ENCODE measurements around the gene ARHGEF2. TPM values are rescaled to one million over a fixed set of nuclear protein-coding genes. Genes with fewer than 3 reads are reported as not detected.

ARHGEF2 gene
- polyA plus RNA-seq, 2 donors: 15.9 to 26.6 TPM

GRCh38 chr1:155981266-155982088 is 3.1 kb upstream of the ARHGEF2 start:
- peak overlapping the region; percentile 37 to 59 for H3K27ac ChIP-seq (ENCODE audit: low read depth in 2 of 2, low read length in 1 of 2)
- 65 to 67% methylated on average over 6 of the region's 6 CpGs for WGBS, 2 donors
- H3K27me3 ChIP-seq (ENCODE audit: control insufficient read depth in 1 of 2, insufficient read depth in 2 of 2, low read length in 2 of 2): no peaks in the 10 kb centered on the region
- no peak overlapping the region for H3K4me3 ChIP-seq (ENCODE audit: low read depth in 1 of 2, low read length in 2 of 2)
- no peaks in the 10 kb centered on the region for H3K9me3 ChIP-seq (ENCODE audit: control insufficient read depth in 2 of 2, insufficient read depth in 1 of 2, low read depth in 1 of 2, low read length in 1 of 2)
- no peaks in the 10 kb centered on the region for H3K36me3 ChIP-seq (ENCODE audit: control insufficient read depth in 2 of 2, insufficient read depth in 2 of 2, low read length in 1 of 2)
- peaks cover 2 to 15% of the 10 kb centered on the region in 2 donors for H3K4me1 ChIP-seq (ENCODE audit: control insufficient read depth in 2 of 2, insufficient read depth in 2 of 2, low read length in 1 of 2)

DNA sequence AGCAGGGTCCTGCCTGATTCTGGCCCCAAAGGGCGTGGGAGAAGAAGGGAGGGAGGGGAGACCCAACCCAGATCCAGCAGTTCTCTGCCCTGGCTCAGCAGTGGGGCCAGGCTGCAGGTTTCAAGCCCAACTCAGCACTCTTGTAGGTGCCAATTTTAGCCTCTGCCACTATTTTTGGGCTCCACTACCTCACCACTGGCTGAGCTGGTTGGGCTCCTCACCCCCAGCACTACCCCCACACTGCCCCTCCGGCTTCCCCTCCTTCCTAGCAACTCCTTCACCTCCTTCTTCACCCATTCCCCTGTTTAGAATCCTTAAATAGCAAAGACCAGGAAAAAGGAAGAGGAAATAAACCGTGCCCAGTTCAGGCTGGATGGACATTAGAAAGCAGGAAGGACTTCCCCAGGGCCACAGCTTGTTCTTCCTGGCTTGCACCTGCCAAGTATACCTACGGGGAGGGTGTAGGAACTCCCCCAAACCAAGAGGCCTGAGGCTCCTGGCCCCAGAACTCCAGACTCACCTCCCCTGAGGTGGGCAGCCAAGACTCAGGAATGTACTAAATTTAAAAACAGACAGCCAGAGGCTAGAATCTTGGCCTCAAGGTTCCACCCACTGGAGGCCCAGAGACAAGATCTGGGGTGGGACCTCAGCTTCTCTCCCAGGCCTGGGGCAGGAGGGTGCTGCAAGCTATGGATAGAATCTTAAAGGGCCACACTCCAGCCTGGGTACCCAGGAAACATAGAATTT is 1.4 kb upstream of the ARHGEF2 start:
- Histone ChIP-seq H3K36me3 (ENCODE audit: control insufficient read depth in 2 of 2, insufficient read depth in 2 of 2, low read length in 1 of 2) (no peaks in the 10 kb centered on the region), H3K9me3 (ENCODE audit: control insufficient read depth in 2 of 2, insufficient read depth in 1 of 2, low read depth in 1 of 2, low read length in 1 of 2) (no peaks in the 10 kb centered on the region), H3K27me3 (ENCODE audit: control insufficient read depth in 1 of 2, insufficient read depth in 2 of 2, low read length in 2 of 2) (no peaks in the 10 kb centered on the region), H3K27ac (ENCODE audit: low read depth in 2 of 2, low read length in 1 of 2) (peak overlapping the region; percentile 91 to 93), H3K4me1 (ENCODE audit: control insufficient read depth in 2 of 2, insufficient read depth in 2 of 2, low read length in 1 of 2) (peaks cover 2 to 20% of the 10 kb centered on the region in 2 donors), H3K4me3 (ENCODE audit: low read depth in 1 of 2, low read length in 2 of 2) (peak overlapping the region; percentile 76 to 94)
- WGBS, 2 donors: 13% methylated on average over 4 of the region's 4 CpGs

DNA sequence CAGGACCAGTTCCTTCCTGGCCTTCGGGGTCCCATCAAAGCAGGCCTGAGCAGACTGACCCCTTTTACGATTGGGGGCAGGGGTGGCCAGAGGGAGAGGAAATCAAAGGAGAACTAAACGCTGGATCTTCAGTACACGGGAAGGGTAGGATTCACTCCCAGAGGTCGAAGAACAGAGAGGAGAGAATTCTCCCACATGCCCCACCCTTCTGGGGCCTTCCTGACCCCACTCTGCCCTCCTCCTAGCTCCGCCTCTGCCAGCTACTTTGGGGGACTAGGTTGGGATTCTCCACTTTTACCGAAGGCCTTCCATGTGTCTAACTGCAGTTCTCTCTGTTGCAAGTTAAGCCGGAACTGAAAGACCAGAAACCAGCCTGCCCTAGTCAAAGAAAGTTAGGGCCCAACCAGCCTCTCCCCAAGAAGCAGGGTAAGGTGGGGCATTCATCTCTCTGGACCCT is 654 bp upstream of the ARHGEF2 start:
- Histone ChIP-seq H3K27me3 (ENCODE audit: control insufficient read depth in 1 of 2, insufficient read depth in 2 of 2, low read length in 2 of 2) (no peaks in the 10 kb centered on the region), H3K9me3 (ENCODE audit: control insufficient read depth in 2 of 2, insufficient read depth in 1 of 2, low read depth in 1 of 2, low read length in 1 of 2) (no peaks in the 10 kb centered on the region), H3K4me1 (ENCODE audit: control insufficient read depth in 2 of 2, insufficient read depth in 2 of 2, low read length in 1 of 2) (peaks cover 0 to 24% of the 10 kb centered on the region in 2 donors), H3K36me3 (ENCODE audit: control insufficient read depth in 2 of 2, insufficient read depth in 2 of 2, low read length in 1 of 2) (no peaks in the 10 kb centered on the region), H3K27ac (ENCODE audit: low read depth in 2 of 2, low read length in 1 of 2) (peak overlapping the region; percentile 91 to 93), H3K4me3 (ENCODE audit: low read depth in 1 of 2, low read length in 2 of 2) (peak overlapping the region; percentile 76 to 94)
- WGBS, 2 donors: 2 to 5% methylated on average over 8 of the region's 8 CpGs

DNA sequence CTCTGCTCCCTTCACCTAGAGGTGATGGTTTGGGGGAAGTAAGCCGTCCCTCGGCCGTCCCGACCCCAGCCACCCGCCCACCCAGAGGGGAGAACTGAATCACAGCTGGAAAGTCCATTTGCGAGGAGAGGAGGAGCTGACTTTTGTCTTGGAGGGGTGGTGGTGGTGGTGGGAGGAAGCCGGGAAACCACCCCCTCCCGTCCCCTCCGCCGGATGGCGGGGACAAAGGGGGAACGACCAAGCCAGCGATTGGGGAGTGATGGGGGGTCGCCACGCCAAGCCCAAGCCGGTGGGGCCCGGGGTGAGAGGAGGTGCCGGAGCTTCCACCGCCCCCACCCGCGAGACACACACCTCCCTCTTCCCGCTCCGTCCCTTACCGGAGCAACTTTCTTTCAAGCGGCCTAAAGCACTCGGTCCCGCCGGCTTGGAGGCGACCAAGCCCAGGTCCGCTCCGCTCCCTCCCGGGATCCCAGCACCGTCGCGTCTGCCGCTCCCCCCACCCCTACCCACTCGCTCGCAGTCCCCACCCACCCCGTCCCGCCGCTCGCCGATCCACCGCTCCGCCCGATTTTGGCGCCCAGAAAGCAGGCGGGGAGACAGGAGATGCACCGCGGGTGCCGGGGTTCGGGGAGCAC is 540 bp downstream of the ARHGEF2 start:
- no peaks in the 10 kb centered on the region for H3K36me3 ChIP-seq (ENCODE audit: control insufficient read depth in 2 of 2, insufficient read depth in 2 of 2, low read length in 1 of 2)
- 0 to 1% methylated on average over 49 to 52 of the region's 52 CpGs for WGBS, 2 donors
- H3K9me3 ChIP-seq (ENCODE audit: control insufficient read depth in 2 of 2, insufficient read depth in 1 of 2, low read depth in 1 of 2, low read length in 1 of 2): no peaks in the 10 kb centered on the region
- peak overlapping the region; percentile 91 to 93 for H3K27ac ChIP-seq (ENCODE audit: low read depth in 2 of 2, low read length in 1 of 2)
- peak overlapping the region; percentile 76 to 94 for H3K4me3 ChIP-seq (ENCODE audit: low read depth in 1 of 2, low read length in 2 of 2)
- H3K4me1 ChIP-seq (ENCODE audit: control insufficient read depth in 2 of 2, insufficient read depth in 2 of 2, low read length in 1 of 2): peaks cover 0 to 25% of the 10 kb centered on the region in 2 donors
- no peaks in the 10 kb centered on the region for H3K27me3 ChIP-seq (ENCODE audit: control insufficient read depth in 1 of 2, insufficient read depth in 2 of 2, low read length in 2 of 2)

GRCh38 chr1:155976913-155977689 is 1.2 kb downstream of the ARHGEF2 start:
- Histone ChIP-seq H3K9me3 (ENCODE audit: control insufficient read depth in 2 of 2, insufficient read depth in 1 of 2, low read depth in 1 of 2, low read length in 1 of 2) (no peaks in the 10 kb centered on the region), H3K27me3 (ENCODE audit: control insufficient read depth in 1 of 2, insufficient read depth in 2 of 2, low read length in 2 of 2) (no peaks in the 10 kb centered on the region), H3K4me1 (ENCODE audit: control insufficient read depth in 2 of 2, insufficient read depth in 2 of 2, low read length in 1 of 2) (peaks cover 0 to 25% of the 10 kb centered on the region in 2 donors), H3K27ac (ENCODE audit: low read depth in 2 of 2, low read length in 1 of 2) (peak overlapping the region; percentile 91 to 93), H3K4me3 (ENCODE audit: low read depth in 1 of 2, low read length in 2 of 2) (peak overlapping the region; percentile 76 to 94), H3K36me3 (ENCODE audit: control insufficient read depth in 2 of 2, insufficient read depth in 2 of 2, low read length in 1 of 2) (peaks cover 0 to under 1% of the 10 kb centered on the region in 2 donors)
- WGBS, 2 donors: 9 to 16% methylated on average over 5 of the region's 5 CpGs

DNA sequence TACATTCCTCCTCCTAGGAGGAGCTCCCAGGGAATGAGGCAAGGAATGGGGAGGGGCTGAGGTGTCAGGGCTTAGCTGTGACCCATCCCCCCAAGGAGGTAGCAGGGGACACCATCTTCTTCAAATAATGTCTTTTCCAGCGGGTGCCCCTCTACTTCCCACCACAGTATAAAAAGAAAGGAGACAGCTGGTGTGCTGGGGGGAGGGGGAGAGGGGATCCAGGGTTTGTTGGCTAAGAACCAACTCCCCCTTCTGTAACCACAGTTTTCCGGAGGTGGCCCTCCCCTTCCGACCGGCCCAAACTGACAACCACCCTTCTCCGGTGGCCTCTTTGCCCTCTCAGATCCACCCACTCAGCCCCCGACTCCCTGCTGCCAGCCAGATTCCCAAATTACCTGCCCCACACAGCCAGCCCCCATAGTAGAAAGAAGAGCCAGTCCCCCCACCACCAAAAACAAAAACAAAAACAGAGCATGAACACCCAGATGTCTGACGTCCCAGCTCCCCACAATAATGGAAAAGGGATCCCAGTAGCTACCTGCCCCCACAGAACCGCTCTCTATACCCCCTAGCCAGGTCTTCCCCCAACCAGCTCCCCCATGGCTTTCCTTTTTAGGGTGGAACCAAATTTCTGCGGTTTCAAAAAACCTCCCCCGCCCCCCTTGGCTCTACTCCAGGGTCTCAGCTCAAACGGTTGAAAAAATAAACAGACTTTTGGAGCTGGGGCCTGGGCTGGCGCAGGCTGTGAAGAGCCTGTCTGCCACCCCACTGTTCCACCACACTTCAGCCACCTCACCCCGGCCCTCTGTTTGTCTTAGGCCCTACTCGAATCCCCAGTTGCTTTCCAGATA is 2.1 kb downstream of the ARHGEF2 start:
- 5 to 14% methylated on average over 14 of the region's 14 CpGs for WGBS, 2 donors
- Histone ChIP-seq H3K27me3 (ENCODE audit: control insufficient read depth in 1 of 2, insufficient read depth in 2 of 2, low read length in 2 of 2) (no peaks in the 10 kb centered on the region), H3K9me3 (ENCODE audit: control insufficient read depth in 2 of 2, insufficient read depth in 1 of 2, low read depth in 1 of 2, low read length in 1 of 2) (no peaks in the 10 kb centered on the region)

DNA sequence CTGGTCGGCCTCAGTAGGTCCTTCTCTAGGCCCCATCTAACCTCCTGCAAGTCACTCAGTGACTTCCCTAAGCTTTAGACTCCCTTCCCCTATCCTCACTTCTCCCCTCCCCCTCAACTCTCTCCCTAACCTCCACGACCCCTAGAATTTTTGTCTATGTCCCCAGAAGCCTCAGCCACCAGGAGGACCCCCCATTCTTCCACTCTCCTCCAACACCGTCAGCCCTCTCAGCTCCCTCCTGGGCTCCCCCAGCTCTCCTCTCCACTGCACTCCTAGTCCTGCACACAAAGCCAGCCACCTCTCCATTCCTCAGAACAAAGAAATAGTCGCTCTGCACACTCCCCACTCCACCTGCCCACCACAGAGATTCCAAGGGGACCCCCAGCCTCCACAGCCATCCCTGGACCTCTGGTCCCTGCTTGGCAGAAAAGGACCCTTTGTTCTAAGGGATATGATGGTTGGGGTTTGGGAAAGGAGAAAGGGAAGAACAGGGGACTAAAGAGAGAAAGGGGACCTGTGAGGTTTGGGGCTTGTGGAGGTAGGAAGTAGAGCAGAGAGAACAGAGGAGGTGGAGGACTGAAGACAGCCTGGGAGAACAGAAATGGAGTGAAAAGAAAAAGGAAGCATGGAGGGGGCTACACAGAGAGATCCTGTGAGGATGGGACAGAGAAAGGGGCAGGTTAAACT is 2.8 kb downstream of the ARHGEF2 start:
- Histone ChIP-seq H3K4me3 (ENCODE audit: low read depth in 1 of 2, low read length in 2 of 2) (peak overlapping the region; percentile 76 to 94), H3K4me1 (ENCODE audit: control insufficient read depth in 2 of 2, insufficient read depth in 2 of 2, low read length in 1 of 2) (peaks cover 0 to 26% of the 10 kb centered on the region in 2 donors)
- whole genome bisulfite sequencing, 2 donors: 24 to 33% methylated on average over 4 of the region's 4 CpGs

More for the DNA sequence above, 2.1 kb downstream of the ARHGEF2 start:
- H3K4me1 ChIP-seq (ENCODE audit: control insufficient read depth in 2 of 2, insufficient read depth in 2 of 2, low read length in 1 of 2): peaks cover 0 to 22% of the 10 kb centered on the region in 2 donors
- H3K27ac ChIP-seq (ENCODE audit: low read depth in 2 of 2, low read length in 1 of 2): peak overlapping the region; percentile 91 to 93
- peak overlapping the region; percentile 76 to 94 for H3K4me3 ChIP-seq (ENCODE audit: low read depth in 1 of 2, low read length in 2 of 2)
- H3K36me3 ChIP-seq (ENCODE audit: control insufficient read depth in 2 of 2, insufficient read depth in 2 of 2, low read length in 1 of 2): peaks cover 0 to 3% of the 10 kb centered on the region in 2 donors

More for the DNA sequence above, 2.8 kb downstream of the ARHGEF2 start:
- no peaks in the 10 kb centered on the region for H3K27me3 ChIP-seq (ENCODE audit: control insufficient read depth in 1 of 2, insufficient read depth in 2 of 2, low read length in 2 of 2)
- H3K36me3 ChIP-seq (ENCODE audit: control insufficient read depth in 2 of 2, insufficient read depth in 2 of 2, low read length in 1 of 2): peaks cover 0 to 3% of the 10 kb centered on the region in 2 donors
- H3K9me3 ChIP-seq (ENCODE audit: control insufficient read depth in 2 of 2, insufficient read depth in 1 of 2, low read depth in 1 of 2, low read length in 1 of 2): no peaks in the 10 kb centered on the region
- H3K27ac ChIP-seq (ENCODE audit: low read depth in 2 of 2, low read length in 1 of 2): peak overlapping the region; percentile 91 to 93

Measured in esophagus (tissue), 2 donors.